Body of pancreas (tissue), 4 donors: Measurements from ENCODE around the gene MCTP2. TPM values are rescaled to one million over a fixed set of nuclear protein-coding genes. Genes with fewer than 3 reads are reported as not detected.

Source experiments
- ATAC-seq: fragments of 150-250 bp; one replicate; pipeline ENCODE4 v1.9.1; 2016
- DNase-seq, 4 donors: peaks; one replicate each; pipeline ENCODE4 v3.0.0-alpha.2; 2019
- H3K27ac ChIP-seq, 4 donors: fragments of 200-600 bp; sonication (generic); 1 replicate in 3 of 4; 2 replicates in 1 of 4; pipeline versions ENCODE4 v1.5.1 to v1.6.1; 2016 to 2019; ENCODE audit warnings: mild to moderate bottlenecking in 1 of 4, mixed read lengths in 1 of 4, moderate library complexity in 1 of 4
- H3K27me3 ChIP-seq, 2 donors: fragments of 200-600 bp; sonication (generic); one replicate each; pipeline ENCODE4 v1.6.0; 2016; ENCODE audit warnings: mild to moderate bottlenecking in 1 of 2
- H3K36me3 ChIP-seq, 2 donors: fragments of 200-600 bp; sonication (generic); replicated peaks in 1 of 2; 2 replicates each; pipeline ENCODE4 v1.5.1; 2016; ENCODE audit warnings: low read depth in 2 of 2; ENCODE audit not compliant: insufficient read depth in 1 of 2
- H3K4me1 ChIP-seq: fragments of 200-600 bp; sonication (generic); one replicate; pipeline ENCODE4 v1.6.0; 2016
- H3K4me3 ChIP-seq, 2 donors: fragments of 200-600 bp; sonication (generic); 1 replicate in 1 of 2; 2 replicates in 1 of 2; pipeline ENCODE4 v1.5.1; 2016 to 2019
- H3K9me3 ChIP-seq, 3 donors: fragments of 200-600 bp; sonication (generic); 1 replicate in 2 of 3; 2 replicates in 1 of 3; pipeline ENCODE4 v1.5.1; 2016
- POLR2A ChIP-seq, 3 donors: fragments of 450-650 bp; IDR thresholded peaks; one replicate each; pipeline ENCODE4 v1.6.1; 2016; ENCODE audit warnings: antibody characterized with exemption in 3 of 3, mild to moderate bottlenecking in 2 of 3
- WGBS, 2 donors: methylation state at CpG; one replicate each; pipeline ENCODE4 v1.1.5; 2017; 5-methylcytosine and 5-hydroxymethylcytosine counted together
- intact Hi-C: fragments of 100-400 bp; cut with DNase I; formaldehyde crosslinking; loops from one replicate; pipeline ENCODE4 v1.15.1; 2023
- total RNA-seq, 2 donors: library from RNA; depleted of rRNA; stranded (reverse); fragments of >200 nt; gene quantifications; one replicate each; pipeline ENCODE4 v1.1.0, GENCODE V29; 2016
- TF ChIP-seq, protein P1 (sequence below), 7 experiments: fragments of 450-650 bp in 4 of 7; fragments of 200-600 bp in 3 of 7; sonication (generic) in 3 of 7; IDR thresholded peaks; one replicate each; pipeline ENCODE4 v1.5.1; 2016 to 2019; ENCODE audit warnings: antibody characterized with exemption in 7 of 7

MCTP2 gene
- total RNA-seq, 2 donors from 2014 or later: 28.5 to 31.6 TPM

DNA sequence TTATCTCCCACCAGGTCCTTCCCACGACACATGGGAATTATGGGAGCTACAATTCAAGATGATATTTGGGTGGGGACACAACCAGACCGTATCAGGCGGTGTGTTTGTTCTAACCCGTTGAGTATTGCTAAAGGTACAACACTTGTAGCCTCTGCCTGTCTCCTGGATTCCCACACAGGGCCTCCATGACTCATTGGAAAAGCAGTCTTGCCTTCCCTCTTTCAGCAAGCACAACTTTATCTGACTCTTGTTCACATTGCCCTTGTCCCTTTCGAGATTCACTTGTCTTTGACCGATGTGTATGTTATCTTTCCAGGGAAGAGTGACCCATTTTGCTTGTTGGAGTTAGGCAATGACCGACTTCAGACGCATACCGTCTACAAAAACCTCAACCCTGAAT lies 152.3 kb downstream of the MCTP2 start:
- Histone ChIP-seq H3K9me3 (peaks cover 0 to 4% (median 0%) of the 10 kb centered on the region in 3 donors), H3K4me3 (no peak overlapping the region), H3K27me3 (no peaks in the 10 kb centered on the region), H3K4me1 (no peaks in the 10 kb centered on the region), H3K27ac (no peak overlapping the region), H3K36me3 (no peaks in the 10 kb centered on the region)
- ATAC-seq (no peak), DNase-seq (no peak)
- intact Hi-C loops: no loop called here
- 90 to 94% methylated on average over 9 of the region's 9 CpGs for WGBS, 2 donors
- no peak for TF ChIP-seq POLR2A (IDR thresholded peaks at IDR 0.05)
- TF ChIP-seq, protein P1, sequence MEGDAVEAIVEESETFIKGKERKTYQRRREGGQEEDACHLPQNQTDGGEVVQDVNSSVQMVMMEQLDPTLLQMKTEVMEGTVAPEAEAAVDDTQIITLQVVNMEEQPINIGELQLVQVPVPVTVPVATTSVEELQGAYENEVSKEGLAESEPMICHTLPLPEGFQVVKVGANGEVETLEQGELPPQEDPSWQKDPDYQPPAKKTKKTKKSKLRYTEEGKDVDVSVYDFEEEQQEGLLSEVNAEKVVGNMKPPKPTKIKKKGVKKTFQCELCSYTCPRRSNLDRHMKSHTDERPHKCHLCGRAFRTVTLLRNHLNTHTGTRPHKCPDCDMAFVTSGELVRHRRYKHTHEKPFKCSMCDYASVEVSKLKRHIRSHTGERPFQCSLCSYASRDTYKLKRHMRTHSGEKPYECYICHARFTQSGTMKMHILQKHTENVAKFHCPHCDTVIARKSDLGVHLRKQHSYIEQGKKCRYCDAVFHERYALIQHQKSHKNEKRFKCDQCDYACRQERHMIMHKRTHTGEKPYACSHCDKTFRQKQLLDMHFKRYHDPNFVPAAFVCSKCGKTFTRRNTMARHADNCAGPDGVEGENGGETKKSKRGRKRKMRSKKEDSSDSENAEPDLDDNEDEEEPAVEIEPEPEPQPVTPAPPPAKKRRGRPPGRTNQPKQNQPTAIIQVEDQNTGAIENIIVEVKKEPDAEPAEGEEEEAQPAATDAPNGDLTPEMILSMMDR (IDR thresholded peaks at IDR 0.05): no peak

DNA sequence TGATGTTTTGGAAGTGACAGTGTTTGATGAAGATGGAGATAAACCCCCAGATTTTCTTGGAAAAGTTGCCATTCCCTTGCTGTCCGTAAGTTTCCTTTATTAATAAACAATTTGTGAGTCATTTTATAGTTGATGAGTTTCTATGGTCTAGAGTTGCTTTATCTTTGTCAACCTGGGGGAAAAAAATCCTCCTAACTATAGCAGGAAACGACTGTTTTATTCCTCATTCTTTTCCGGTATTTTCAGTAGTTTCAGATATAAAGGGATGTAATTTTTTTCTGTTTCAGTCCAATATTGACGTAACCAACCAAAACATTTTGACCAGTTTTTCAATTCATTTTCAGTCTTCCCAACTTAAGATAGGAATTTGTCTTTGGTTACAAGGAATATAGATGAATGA lies 154.1 kb downstream of the MCTP2 start:
- Histone ChIP-seq H3K4me1 (no peaks in the 10 kb centered on the region), H3K27me3 (no peaks in the 10 kb centered on the region), H3K27ac (no peak overlapping the region), H3K9me3 (peaks cover 0 to 4% (median 0%) of the 10 kb centered on the region in 3 donors), H3K4me3 (no peak overlapping the region), H3K36me3 (no peaks in the 10 kb centered on the region)
- TF ChIP-seq POLR2A (IDR thresholded peaks at IDR 0.05): no peak
- TF ChIP-seq, protein P1 (IDR thresholded peaks at IDR 0.05): no peak
- DNase-seq (no peak), ATAC-seq (no peak)
- WGBS, 2 donors: 80 to 85% methylated on average over 4 of the region's 4 CpGs
- intact Hi-C loops: no loop called here

DNA sequence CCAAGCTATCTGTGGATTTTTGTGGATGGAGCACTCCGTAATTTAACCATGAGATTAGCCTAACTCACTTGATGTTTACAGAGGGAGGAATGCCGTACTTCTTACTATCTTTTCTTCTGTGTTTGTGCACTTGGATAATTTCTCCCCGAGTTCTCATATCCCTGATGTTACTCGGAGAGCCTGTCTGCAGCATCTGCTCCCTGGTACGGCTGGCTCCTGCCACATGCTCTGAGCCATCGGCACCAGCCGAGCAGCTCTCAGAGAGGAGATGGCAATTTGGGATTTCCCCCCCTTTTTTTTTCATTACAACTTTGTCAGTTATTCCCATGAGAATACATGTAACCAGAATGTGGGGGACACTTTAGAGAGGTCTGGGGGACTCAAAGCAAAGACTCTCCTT lies 155.0 kb downstream of the MCTP2 start:
- no peaks in the 10 kb centered on the region for H3K9me3 ChIP-seq
- TF ChIP-seq, protein P1 (IDR thresholded peaks at IDR 0.05): no peak
- TF ChIP-seq POLR2A (IDR thresholded peaks at IDR 0.05): no peak
- no peaks in the 10 kb centered on the region for H3K27me3 ChIP-seq
- WGBS, 2 donors: 91 to 93% methylated on average over 7 of the region's 7 CpGs
- H3K27ac ChIP-seq: no peak overlapping the region
- DNase-seq: no peak
- H3K4me3 ChIP-seq: no peak overlapping the region
- ATAC-seq: no peak
- intact Hi-C loops: no loop called here
- no peaks in the 10 kb centered on the region for H3K36me3 ChIP-seq
- H3K4me1 ChIP-seq: no peaks in the 10 kb centered on the region

DNA sequence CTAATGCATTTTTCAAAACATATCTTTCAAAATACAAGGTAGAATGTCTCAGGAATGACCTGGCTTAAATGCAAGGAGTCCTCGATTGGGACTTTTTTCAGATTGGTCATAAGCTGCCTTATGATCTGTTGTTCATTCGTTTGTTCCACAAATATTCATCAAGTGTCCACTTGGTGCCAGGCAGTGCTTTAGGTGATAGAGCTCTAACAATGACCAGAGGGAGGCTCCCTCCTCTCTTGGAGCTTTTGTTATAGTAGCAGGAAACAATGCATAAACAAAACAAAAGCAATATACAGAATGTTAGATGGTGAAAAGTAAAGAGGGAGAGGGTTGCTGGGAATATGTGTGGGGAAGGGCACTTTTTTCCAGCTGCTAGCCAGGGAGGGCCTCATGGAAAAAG lies 156.1 kb downstream of the MCTP2 start:
- TF ChIP-seq, protein P1 (IDR thresholded peaks at IDR 0.05): no peak
- no peak for TF ChIP-seq POLR2A (IDR thresholded peaks at IDR 0.05)
- Histone ChIP-seq H3K4me1 (no peaks in the 10 kb centered on the region), H3K4me3 (no peak overlapping the region), H3K27ac (no peak overlapping the region), H3K9me3 (no peaks in the 10 kb centered on the region), H3K27me3 (no peaks in the 10 kb centered on the region), H3K36me3 (no peaks in the 10 kb centered on the region)
- DNase-seq: no peak
- ATAC-seq: no peak
- WGBS, 2 donors: 72 to 75% methylated on average over 2 of the region's 2 CpGs
- intact Hi-C loops: no loop called here

DNA sequence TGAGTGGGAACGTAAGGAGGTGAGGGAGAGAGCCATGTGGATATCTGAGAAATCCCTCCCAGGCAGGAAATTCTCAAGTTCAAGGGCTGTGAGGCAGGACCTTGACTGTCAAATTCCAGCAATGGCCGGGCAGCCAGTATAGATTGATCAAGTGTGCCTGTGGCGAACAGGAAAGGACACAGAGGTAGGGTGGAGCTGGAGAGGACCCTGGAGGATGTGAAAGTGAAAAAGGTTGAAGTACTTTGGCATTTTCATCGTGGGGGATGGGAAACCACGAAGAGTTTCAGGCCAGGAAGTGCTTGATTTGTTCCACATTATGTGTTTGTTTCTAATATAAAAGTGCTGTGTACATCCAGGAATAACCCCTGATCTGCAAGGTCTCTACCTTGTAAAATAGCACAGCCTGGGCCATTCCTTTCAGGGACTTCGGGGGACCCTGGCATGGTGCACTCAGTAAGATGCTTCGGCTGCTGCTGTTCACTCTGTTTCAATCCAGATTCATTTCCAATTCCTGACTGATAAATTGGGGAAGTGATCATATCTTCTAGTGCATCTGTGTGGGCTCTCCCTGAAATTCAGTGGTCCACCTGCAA lies 156.6 kb downstream of the MCTP2 start:
- Histone ChIP-seq H3K4me1 (no peaks in the 10 kb centered on the region), H3K27me3 (no peaks in the 10 kb centered on the region), H3K36me3 (no peaks in the 10 kb centered on the region), H3K9me3 (no peaks in the 10 kb centered on the region), H3K27ac (no peak overlapping the region), H3K4me3 (no peak overlapping the region)
- ATAC-seq: no peak
- 78 to 86% methylated on average over 7 of the region's 7 CpGs for WGBS, 2 donors
- intact Hi-C loops: no loop called here
- no peak for DNase-seq
- no peak for TF ChIP-seq POLR2A (IDR thresholded peaks at IDR 0.05)
- TF ChIP-seq, protein P1 (IDR thresholded peaks at IDR 0.05): no peak
